ENCODE results near the gene RUNX1.

DNA sequence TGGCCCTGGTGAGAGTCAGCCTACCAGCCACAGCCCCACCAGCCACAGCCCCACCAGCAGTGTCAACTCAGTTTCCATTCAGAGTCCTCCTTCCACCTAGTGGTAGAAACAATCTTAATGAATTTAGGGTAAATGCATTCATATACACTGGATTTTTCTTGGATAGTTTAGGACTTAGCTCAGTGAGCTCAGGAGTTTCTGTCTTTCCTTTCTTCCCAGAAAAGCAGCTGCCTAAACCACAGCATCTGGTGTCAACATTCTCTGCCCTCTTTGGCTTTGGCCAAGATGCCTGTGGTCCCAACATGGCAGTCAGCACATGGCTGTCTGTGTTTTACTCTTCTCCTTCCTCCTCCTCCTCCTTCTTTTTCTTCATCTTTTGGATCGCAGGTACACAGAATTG is 286.3 kb downstream of the RUNX1 start:
- TF ChIP-seq GATA2 (IDR thresholded peaks at IDR 0.05; ENCODE audit: low read depth, low read length): no peak
- no peak for TF ChIP-seq GATA3 (IDR thresholded peaks at IDR 0.05; ENCODE audit: low read depth, low read length)
